GM19240 (cell line): ENCODE data around the gene MIGA1.
"Not testable (repeated sequence)": the region's sequence is repeated elsewhere in the genome, so short reads cannot be mapped to it uniquely, and the experiment has no call there.

Source experiments
- DNase-seq: peaks from one replicate; pipeline ENCODE4 v3.0.0; 2011; ENCODE audit warnings: low spot score; ENCODE audit not compliant: insufficient read length

MIGA1 gene

DNA sequence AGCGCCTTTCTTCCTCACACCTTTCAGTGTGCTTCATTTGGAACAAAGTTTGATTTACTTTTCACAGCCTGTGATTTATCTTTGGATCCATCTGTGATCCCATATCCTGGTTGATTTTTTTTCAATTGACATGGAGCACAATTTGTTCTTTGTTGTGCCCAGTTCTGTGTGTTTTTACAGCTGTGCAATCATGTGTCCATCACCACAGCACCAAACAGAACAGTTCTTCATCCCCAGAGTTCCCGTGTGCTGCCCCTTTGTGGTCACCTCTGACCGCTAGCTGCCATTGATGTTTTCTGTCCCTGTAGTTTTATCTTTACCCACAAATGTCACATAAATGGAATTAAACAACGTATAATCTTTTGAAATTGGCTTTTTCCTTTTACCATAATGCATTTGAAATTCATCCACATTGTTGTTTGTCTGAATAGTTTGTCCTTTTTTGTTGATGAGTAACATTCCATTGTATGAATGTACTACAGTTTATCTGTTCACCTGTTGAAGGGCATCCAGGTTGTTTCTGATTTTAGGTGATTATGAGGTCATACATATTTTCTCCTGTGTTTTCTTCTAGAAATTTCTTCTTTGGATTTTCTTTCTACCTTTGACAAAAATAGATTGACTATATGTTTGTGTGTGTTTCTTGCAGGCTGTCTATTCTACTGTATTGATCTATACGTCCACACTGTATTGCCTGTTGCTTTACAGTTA lies 17.4 kb downstream of the MIGA1 start:
- no peak for DNase-seq

- DNase-seq: no peak
These were observed 18.5 kb downstream of the MIGA1 start for GRCh38 chr1:77797991-77798390.

- no peak for DNase-seq
These were observed 22.6 kb downstream of the MIGA1 start for GRCh38 chr1:77802026-77802425.

- no peak for DNase-seq
These were observed 23.9 kb downstream of the MIGA1 start for GRCh38 chr1:77803371-77803770.

GRCh38 chr1:77809787-77810462 lies 30.5 kb downstream of the MIGA1 start:
- DNase-seq: not testable (repeated sequence)

GRCh38 chr1:77811589-77811988 lies 32.1 kb downstream of the MIGA1 start:
- not testable (repeated sequence) for DNase-seq

- no peak for DNase-seq
These were observed 38.1 kb downstream of the MIGA1 start for GRCh38 chr1:77817368-77818209.

DNA sequence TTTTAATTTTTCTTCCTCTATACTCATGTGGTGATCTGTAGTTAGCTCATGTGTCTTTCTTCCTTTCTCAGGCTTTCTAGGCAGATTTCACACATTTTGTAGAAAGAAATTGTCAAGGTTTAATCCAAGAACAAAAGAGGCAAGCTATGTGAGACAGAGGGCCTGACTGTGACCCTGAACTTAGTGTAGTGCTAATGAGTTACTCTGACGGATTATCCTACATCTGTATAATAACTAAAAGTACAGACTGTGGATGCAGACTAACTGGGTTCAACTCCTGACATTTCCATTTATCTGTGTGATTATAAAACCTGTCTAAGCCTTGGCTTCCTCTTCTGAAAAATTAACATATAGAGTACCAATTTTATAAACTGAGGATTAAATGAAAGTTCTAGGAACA lies 40.7 kb downstream of the MIGA1 start:
- no peak for DNase-seq

GRCh38 chr1:77824079-77824478 lies 44.6 kb downstream of the MIGA1 start:
- no peak for DNase-seq

- DNase-seq: no peak
These were observed 45.2 kb downstream of the MIGA1 start for GRCh38 chr1:77824694-77825093.

- no peak for DNase-seq
These were observed 45.8 kb downstream of the MIGA1 start for GRCh38 chr1:77825131-77825709.

- DNase-seq: not testable (repeated sequence)
These were observed 47.4 kb downstream of the MIGA1 start for GRCh38 chr1:77826851-77827250.

GRCh38 chr1:77828098-77828497 lies 48.6 kb downstream of the MIGA1 start:
- no peak for DNase-seq

DNA sequence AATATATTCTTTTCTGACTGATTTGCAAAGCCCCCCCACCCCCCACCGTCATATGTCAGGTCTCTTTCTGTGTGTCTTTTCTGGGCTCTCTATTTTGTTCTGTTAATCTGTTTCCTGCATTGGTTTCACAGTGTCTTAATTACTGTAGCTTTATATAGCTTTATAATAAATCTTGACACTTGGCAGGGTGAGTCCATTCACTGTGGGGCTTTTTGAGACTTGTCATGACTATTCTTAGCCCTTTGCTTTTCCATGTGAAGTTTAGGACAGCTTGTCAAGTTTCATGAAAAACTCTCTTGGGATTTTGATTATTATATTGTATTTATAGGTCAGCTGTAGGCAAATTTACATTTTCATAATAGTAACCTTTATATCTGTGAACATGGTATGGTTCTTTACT lies 50.4 kb downstream of the MIGA1 start:
- DNase-seq: no peak

- no peak for DNase-seq
These were observed 51.5 kb downstream of the MIGA1 start for GRCh38 chr1:77830946-77831345.

DNA sequence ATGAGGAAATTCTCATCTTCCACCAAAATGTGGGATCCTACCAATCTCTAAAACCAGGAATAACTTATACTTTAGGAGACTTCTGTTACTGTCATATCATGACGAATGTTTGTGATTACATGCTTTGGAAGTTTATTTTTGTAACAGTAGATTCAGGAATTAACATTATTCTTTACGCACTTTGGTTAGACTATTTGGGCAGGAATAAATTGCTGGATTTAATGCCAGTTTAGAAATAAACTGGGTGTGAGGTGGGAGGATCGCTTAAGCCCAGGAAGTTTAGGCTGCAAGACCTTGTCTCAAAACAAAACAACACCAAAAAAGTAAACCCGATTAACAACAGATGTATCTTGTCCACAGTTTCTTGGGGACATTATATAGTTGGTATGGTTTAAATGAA lies 52.1 kb downstream of the MIGA1 start:
- no peak for DNase-seq

GRCh38 chr1:77831976-77832711 lies 52.7 kb downstream of the MIGA1 start:
- DNase-seq: no peak

DNA sequence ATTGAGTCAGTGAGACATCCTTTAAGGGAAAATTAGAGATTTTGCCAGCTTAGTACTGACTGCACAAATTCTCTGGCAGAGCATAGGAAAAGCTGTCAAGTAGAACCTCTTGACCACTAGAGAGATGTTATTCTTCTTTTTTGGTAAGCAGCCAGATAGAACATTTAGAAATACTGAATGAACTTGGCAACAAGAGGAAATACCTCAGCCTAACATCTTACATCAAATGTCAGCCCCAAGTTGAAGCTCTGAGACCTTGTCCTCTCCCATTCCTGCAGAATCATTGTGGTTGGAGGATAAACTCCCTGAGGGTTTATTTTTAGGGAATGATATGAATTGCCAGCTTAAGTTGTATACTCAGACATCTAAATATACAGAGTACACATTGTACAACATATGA lies 53.5 kb downstream of the MIGA1 start:
- DNase-seq: no peak

GRCh38 chr1:77833521-77834100 lies 54.2 kb downstream of the MIGA1 start:
- DNase-seq: no peak

GRCh38 chr1:77834771-77835334 lies 55.4 kb downstream of the MIGA1 start:
- no peak for DNase-seq
